Esophagus squamous epithelium (tissue), 4 donors: ENCODE results near the gene LMX1B.

Experiments
- POLR2A ChIP-seq, 4 donors: fragments of 450-650 bp; IDR thresholded peaks; one replicate each; pipeline ENCODE4 v1.6.1; 2017; ENCODE audit warnings: antibody characterized with exemption in 4 of 4, mild to moderate bottlenecking in 4 of 4, moderate library complexity in 3 of 4
- TF ChIP-seq, protein P1 (sequence below), 6 experiments: fragments of 450-650 bp in 4 of 6; fragments of 200-600 bp in 2 of 6; sonication (generic) in 2 of 6; IDR thresholded peaks; one replicate each; pipeline ENCODE4 v1.5.1; 2016 to 2019; ENCODE audit warnings: antibody characterized with exemption in 6 of 6, mild to moderate bottlenecking in 4 of 6, moderate library complexity in 4 of 6

DNA sequence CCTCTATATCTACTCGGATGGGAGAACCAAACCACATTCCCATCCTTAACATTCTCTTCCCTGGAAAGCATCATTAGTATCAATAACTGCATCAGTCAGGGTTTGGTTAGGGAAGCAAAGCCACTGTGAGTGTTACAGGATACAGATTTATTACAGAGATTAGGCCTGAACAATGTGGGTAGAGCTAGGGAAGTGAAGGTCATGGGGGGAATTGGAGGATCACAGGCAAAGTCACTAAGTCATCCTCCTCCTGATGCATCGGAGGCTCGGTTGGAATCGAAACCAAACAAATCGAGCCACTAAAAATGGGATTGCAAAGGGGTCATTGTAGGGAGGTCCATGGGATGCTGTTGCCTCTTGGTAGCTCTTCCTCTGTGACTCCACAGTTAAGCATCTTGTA is 129.3 kb downstream of the LMX1B start:
- no peak for TF ChIP-seq POLR2A (IDR thresholded peaks at IDR 0.05)
- TF ChIP-seq, protein P1, sequence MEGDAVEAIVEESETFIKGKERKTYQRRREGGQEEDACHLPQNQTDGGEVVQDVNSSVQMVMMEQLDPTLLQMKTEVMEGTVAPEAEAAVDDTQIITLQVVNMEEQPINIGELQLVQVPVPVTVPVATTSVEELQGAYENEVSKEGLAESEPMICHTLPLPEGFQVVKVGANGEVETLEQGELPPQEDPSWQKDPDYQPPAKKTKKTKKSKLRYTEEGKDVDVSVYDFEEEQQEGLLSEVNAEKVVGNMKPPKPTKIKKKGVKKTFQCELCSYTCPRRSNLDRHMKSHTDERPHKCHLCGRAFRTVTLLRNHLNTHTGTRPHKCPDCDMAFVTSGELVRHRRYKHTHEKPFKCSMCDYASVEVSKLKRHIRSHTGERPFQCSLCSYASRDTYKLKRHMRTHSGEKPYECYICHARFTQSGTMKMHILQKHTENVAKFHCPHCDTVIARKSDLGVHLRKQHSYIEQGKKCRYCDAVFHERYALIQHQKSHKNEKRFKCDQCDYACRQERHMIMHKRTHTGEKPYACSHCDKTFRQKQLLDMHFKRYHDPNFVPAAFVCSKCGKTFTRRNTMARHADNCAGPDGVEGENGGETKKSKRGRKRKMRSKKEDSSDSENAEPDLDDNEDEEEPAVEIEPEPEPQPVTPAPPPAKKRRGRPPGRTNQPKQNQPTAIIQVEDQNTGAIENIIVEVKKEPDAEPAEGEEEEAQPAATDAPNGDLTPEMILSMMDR (IDR thresholded peaks at IDR 0.05) = no peak
